H1 (cell line): ENCODE data around the gene TDG. TPM values are rescaled to one million over a fixed set of nuclear protein-coding genes. Genes with fewer than 3 reads are reported as not detected.
A peak's percentile ranks its signal among the peaks of the same experiment; 100 is the strongest.

Source experiments
- EGR1 ChIP-seq: IDR thresholded peaks from 2 replicates; pipeline ENCODE4 v1.6.1; 2011; ENCODE audit warnings: low read depth, low read length, borderline replicate concordance
- HDAC6 ChIP-seq: IDR thresholded peaks from one replicate; pipeline ENCODE4 v1.7.1; 2012; ENCODE audit warnings: low read depth, mild to moderate bottlenecking, inconsistent platforms, low read length, moderate library complexity
- JUND ChIP-seq: IDR thresholded peaks from 2 replicates; pipeline ENCODE4 v1.6.1; 2011; ENCODE audit warnings: mild to moderate bottlenecking, improper control_type of control experiment, low read length
- NANOG ChIP-seq: IDR thresholded peaks from 2 replicates; pipeline ENCODE4 v1.6.1; 2011; ENCODE audit warnings: low read length, low read depth, mild to moderate bottlenecking, inconsistent platforms; ENCODE audit not compliant: insufficient read depth, poor library complexity, severe bottlenecking
- TAF1 ChIP-seq: IDR thresholded peaks from 2 replicates; pipeline ENCODE4 v1.6.1; 2011; ENCODE audit warnings: mild to moderate bottlenecking, low read depth, low read length
- polyA plus RNA-seq, 7 experiments: library from polyadenylated mRNA; depleted of rRNA in 3 of 7; stranded (reverse) in 5 of 7; unstranded in 2 of 7; fragments of >200 nt in 5 of 7; fragments of 200-250 nt in 2 of 7; gene quantifications; 1 replicate in 5 of 7; 2 replicates in 1 of 7; 4 replicates in 1 of 7; pipeline versions ENCODE4 v1.2.1 to v1.2.3, GENCODE V29; 2011 to 2013; ENCODE audit warnings: missing spikeins in 2 of 7, mixed read lengths in 2 of 7
- total RNA-seq: library from RNA; stranded (reverse); fragmentation: NEBNext Ultra II Directional; extraction: Animal tissue kit (Norgen Biotek cat#: 25700); gene quantifications from 2 replicates; pipeline ENCODE4 v1.2.1, GENCODE V29; 2021
- TF ChIP-seq, protein P1 (sequence below): IDR thresholded peaks from 2 replicates; pipeline ENCODE4 v1.6.1; 2012; ENCODE audit warnings: inconsistent platforms
- TF ChIP-seq, protein P2 (sequence below): IDR thresholded peaks from 2 replicates; pipeline ENCODE4 v1.6.1; 2011; ENCODE audit warnings: low read depth, mild to moderate bottlenecking, low read length; ENCODE audit not compliant: insufficient read depth
- TF ChIP-seq, protein P3 (sequence below): fragments of 300-600 bp; sonication (generic); IDR thresholded peaks from 2 replicates; pipeline ENCODE4 v1.7.1; 2012; ENCODE audit warnings: low read length, moderate library complexity, mild to moderate bottlenecking, inconsistent platforms; ENCODE audit not compliant: insufficient replicate concordance

TDG gene
- total and polyA plus RNA-seq, 2 of the 8 experiments (the other 6 are each of a cell fraction or from before 2014, with no cell fraction given) = 22.7 to 47.8 TPM

DNA sequence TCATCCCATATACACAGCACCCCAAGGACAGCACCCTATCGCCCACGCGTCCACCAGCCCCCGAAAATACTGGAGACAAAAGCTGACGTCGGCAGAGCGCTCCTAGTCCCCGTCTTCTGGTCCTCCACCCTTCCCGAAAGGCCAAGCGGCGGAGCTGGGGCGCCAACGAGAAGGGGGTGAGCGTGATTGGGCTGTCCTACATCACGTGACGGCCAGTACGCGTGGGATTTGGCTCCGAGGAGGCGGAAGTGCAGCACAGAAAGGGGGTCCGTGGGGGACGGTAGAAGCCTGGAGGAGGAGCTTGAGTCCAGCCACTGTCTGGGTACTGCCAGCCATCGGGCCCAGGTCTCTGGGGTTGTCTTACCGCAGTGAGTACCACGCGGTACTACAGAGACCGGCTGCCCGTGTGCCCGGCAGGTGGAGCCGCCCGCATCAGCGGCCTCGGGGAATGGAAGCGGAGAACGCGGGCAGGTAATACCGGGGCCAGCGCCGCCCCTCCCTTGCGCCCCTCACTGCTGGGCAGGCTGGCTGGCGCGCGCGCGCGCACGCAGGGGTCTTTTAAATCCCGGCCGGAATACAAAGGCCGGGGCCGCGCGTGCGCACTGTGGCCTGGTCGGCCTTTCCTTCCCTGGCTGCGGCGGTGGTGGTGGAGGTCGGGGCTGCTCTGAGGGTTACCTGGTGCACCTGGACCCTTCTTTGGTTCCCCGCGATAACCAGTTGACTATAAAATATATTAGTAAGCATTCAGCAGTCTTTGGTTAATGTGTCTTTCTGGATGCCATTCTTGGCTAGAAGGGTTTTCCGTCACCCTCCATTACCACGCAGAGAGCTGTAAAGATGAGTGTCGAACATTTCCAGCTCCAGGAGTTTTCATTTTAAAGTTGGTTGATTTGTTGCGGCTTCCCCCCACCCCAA, at the start of gene TDG (continued):
- TF ChIP-seq, protein P1, sequence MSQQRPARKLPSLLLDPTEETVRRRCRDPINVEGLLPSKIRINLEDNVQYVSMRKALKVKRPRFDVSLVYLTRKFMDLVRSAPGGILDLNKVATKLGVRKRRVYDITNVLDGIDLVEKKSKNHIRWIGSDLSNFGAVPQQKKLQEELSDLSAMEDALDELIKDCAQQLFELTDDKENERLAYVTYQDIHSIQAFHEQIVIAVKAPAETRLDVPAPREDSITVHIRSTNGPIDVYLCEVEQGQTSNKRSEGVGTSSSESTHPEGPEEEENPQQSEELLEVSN = peak; percentile 30
- no peak for TF ChIP-seq HDAC6
- TF ChIP-seq, protein P2, sequence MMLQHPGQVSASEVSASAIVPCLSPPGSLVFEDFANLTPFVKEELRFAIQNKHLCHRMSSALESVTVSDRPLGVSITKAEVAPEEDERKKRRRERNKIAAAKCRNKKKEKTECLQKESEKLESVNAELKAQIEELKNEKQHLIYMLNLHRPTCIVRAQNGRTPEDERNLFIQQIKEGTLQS = peak; percentile 87
- TF ChIP-seq JUND = no peak
- TF ChIP-seq EGR1 = peak; percentile 16; the same call in 1 of the 2 replicates
- TF ChIP-seq NANOG = no peak
- peak; percentile 97 for TF ChIP-seq TAF1
- TF ChIP-seq, protein P3, sequence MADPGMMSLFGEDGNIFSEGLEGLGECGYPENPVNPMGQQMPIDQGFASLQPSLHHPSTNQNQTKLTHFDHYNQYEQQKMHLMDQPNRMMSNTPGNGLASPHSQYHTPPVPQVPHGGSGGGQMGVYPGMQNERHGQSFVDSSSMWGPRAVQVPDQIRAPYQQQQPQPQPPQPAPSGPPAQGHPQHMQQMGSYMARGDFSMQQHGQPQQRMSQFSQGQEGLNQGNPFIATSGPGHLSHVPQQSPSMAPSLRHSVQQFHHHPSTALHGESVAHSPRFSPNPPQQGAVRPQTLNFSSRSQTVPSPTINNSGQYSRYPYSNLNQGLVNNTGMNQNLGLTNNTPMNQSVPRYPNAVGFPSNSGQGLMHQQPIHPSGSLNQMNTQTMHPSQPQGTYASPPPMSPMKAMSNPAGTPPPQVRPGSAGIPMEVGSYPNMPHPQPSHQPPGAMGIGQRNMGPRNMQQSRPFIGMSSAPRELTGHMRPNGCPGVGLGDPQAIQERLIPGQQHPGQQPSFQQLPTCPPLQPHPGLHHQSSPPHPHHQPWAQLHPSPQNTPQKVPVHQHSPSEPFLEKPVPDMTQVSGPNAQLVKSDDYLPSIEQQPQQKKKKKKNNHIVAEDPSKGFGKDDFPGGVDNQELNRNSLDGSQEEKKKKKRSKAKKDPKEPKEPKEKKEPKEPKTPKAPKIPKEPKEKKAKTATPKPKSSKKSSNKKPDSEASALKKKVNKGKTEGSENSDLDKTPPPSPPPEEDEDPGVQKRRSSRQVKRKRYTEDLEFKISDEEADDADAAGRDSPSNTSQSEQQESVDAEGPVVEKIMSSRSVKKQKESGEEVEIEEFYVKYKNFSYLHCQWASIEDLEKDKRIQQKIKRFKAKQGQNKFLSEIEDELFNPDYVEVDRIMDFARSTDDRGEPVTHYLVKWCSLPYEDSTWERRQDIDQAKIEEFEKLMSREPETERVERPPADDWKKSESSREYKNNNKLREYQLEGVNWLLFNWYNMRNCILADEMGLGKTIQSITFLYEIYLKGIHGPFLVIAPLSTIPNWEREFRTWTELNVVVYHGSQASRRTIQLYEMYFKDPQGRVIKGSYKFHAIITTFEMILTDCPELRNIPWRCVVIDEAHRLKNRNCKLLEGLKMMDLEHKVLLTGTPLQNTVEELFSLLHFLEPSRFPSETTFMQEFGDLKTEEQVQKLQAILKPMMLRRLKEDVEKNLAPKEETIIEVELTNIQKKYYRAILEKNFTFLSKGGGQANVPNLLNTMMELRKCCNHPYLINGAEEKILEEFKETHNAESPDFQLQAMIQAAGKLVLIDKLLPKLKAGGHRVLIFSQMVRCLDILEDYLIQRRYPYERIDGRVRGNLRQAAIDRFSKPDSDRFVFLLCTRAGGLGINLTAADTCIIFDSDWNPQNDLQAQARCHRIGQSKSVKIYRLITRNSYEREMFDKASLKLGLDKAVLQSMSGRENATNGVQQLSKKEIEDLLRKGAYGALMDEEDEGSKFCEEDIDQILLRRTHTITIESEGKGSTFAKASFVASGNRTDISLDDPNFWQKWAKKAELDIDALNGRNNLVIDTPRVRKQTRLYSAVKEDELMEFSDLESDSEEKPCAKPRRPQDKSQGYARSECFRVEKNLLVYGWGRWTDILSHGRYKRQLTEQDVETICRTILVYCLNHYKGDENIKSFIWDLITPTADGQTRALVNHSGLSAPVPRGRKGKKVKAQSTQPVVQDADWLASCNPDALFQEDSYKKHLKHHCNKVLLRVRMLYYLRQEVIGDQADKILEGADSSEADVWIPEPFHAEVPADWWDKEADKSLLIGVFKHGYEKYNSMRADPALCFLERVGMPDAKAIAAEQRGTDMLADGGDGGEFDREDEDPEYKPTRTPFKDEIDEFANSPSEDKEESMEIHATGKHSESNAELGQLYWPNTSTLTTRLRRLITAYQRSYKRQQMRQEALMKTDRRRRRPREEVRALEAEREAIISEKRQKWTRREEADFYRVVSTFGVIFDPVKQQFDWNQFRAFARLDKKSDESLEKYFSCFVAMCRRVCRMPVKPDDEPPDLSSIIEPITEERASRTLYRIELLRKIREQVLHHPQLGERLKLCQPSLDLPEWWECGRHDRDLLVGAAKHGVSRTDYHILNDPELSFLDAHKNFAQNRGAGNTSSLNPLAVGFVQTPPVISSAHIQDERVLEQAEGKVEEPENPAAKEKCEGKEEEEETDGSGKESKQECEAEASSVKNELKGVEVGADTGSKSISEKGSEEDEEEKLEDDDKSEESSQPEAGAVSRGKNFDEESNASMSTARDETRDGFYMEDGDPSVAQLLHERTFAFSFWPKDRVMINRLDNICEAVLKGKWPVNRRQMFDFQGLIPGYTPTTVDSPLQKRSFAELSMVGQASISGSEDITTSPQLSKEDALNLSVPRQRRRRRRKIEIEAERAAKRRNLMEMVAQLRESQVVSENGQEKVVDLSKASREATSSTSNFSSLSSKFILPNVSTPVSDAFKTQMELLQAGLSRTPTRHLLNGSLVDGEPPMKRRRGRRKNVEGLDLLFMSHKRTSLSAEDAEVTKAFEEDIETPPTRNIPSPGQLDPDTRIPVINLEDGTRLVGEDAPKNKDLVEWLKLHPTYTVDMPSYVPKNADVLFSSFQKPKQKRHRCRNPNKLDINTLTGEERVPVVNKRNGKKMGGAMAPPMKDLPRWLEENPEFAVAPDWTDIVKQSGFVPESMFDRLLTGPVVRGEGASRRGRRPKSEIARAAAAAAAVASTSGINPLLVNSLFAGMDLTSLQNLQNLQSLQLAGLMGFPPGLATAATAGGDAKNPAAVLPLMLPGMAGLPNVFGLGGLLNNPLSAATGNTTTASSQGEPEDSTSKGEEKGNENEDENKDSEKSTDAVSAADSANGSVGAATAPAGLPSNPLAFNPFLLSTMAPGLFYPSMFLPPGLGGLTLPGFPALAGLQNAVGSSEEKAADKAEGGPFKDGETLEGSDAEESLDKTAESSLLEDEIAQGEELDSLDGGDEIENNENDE = no peak
